MG63 (cell line): ENCODE data around the gene DMRTC1. TPM values are rescaled to one million over a fixed set of nuclear protein-coding genes. Genes with fewer than 3 reads are reported as not detected.
"Not testable (repeated sequence)": the region's sequence is repeated elsewhere in the genome, so short reads cannot be mapped to it uniquely, and the experiment has no call there.

Experiments used
- DNase-seq: peaks from one replicate; pipeline ENCODE4 v3.0.0-alpha.2; 2020
- H3K27me3 ChIP-seq: fragments of 250-450 bp; sonication (Bioruptor Pico); 2 replicates; pipeline ENCODE4 v1.5.1; 2020; ENCODE audit warnings: mild to moderate bottlenecking, moderate library complexity
- H3K36me3 ChIP-seq: fragments of 250-450 bp; sonication (Bioruptor Pico); 2 replicates; pipeline ENCODE4 v1.5.1; 2020; ENCODE audit warnings: mild to moderate bottlenecking, moderate library complexity
- H3K4me3 ChIP-seq: fragments of 250-450 bp; sonication (Bioruptor Pico); 2 replicates; pipeline ENCODE4 v1.5.1; 2020; ENCODE audit warnings: mild to moderate bottlenecking, moderate library complexity
- H3K9me3 ChIP-seq: fragments of 250-450 bp; sonication (Bioruptor Pico); 2 replicates; pipeline ENCODE4 v1.5.1; 2020; ENCODE audit warnings: mild to moderate bottlenecking, moderate library complexity
- total RNA-seq: library from RNA; depleted of rRNA; stranded (reverse); fragments of >200 nt; shearing (Covaris generic); gene quantifications from 2 replicates; pipeline ENCODE4 v1.2.3, GENCODE V29; 2014; ENCODE audit warnings: low replicate concordance; rRNA removed

Gene DMRTC1
- not detected in 2 replicates for total RNA-seq

- H3K27me3 ChIP-seq, H3K36me3 ChIP-seq, H3K9me3 ChIP-seq, H3K4me3 ChIP-seq, DNase-seq: not testable (repeated sequence)
Observed at GRCh38 chrX:72943819-72944169, at the start of gene DMRTC1. DMRTC1 (minus strand) TSS chrX:72943837; CDS start chrX:72875694, 68,143 bp downstream.

- not testable (repeated sequence) for H3K36me3 ChIP-seq, DNase-seq, H3K9me3 ChIP-seq, H3K27me3 ChIP-seq, H3K4me3 ChIP-seq
Observed at GRCh38 chrX:72980894-72981469, 37.3 kb upstream of the DMRTC1 start.

GRCh38 chrX:72974885-72975284 lies 31.2 kb upstream of the DMRTC1 start:
- DNase-seq, H3K4me3 ChIP-seq, H3K9me3 ChIP-seq, H3K27me3 ChIP-seq, H3K36me3 ChIP-seq: not testable (repeated sequence)

- not testable (repeated sequence) for H3K4me3 ChIP-seq, DNase-seq, H3K27me3 ChIP-seq, H3K9me3 ChIP-seq, H3K36me3 ChIP-seq
Observed at GRCh38 chrX:72971859-72972258, 28.2 kb upstream of the DMRTC1 start.

GRCh38 chrX:72959971-72960370 lies 16.3 kb upstream of the DMRTC1 start:
- H3K27me3 ChIP-seq, H3K4me3 ChIP-seq, DNase-seq, H3K9me3 ChIP-seq, H3K36me3 ChIP-seq: not testable (repeated sequence)

- not testable (repeated sequence) for H3K36me3 ChIP-seq, H3K4me3 ChIP-seq, H3K9me3 ChIP-seq, DNase-seq, H3K27me3 ChIP-seq
Observed at GRCh38 chrX:72943035-72943818, 410 bp downstream of the DMRTC1 start.

- H3K36me3 ChIP-seq, H3K27me3 ChIP-seq, DNase-seq, H3K9me3 ChIP-seq, H3K4me3 ChIP-seq: not testable (repeated sequence)
Observed at GRCh38 chrX:72942272-72942671, 1.4 kb downstream of the DMRTC1 start.

- H3K4me3 ChIP-seq, H3K27me3 ChIP-seq, H3K9me3 ChIP-seq: not testable (repeated sequence)
Observed at GRCh38 chrX:72937906-72938305, 5.7 kb downstream of the DMRTC1 start, which contains the start of gene FAM236A. FAM236A (plus strand) TSS chrX:72938206; CDS start chrX:72938263, 57 bp downstream.

GRCh38 chrX:72936882-72937455 lies 6.7 kb downstream of the DMRTC1 start:
- H3K27me3 ChIP-seq, H3K4me3 ChIP-seq, H3K9me3 ChIP-seq, DNase-seq, H3K36me3 ChIP-seq: not testable (repeated sequence)

More at GRCh38 chrX:72937906-72938305, 5.7 kb downstream of the DMRTC1 start, which contains the start of gene FAM236A:
- H3K36me3 ChIP-seq, DNase-seq: not testable (repeated sequence)

- H3K27me3 ChIP-seq, H3K36me3 ChIP-seq, H3K4me3 ChIP-seq, DNase-seq, H3K9me3 ChIP-seq: not testable (repeated sequence)
Observed at GRCh38 chrX:72936455-72936854, 7.2 kb downstream of the DMRTC1 start.

- H3K4me3 ChIP-seq, DNase-seq, H3K9me3 ChIP-seq, H3K36me3 ChIP-seq, H3K27me3 ChIP-seq: not testable (repeated sequence)
Observed at GRCh38 chrX:72932283-72932682, 11.4 kb downstream of the DMRTC1 start.

GRCh38 chrX:72916096-72916495 lies 27.5 kb downstream of the DMRTC1 start:
- not testable (repeated sequence) for H3K9me3 ChIP-seq, H3K27me3 ChIP-seq, DNase-seq, H3K36me3 ChIP-seq, H3K4me3 ChIP-seq

GRCh38 chrX:72912315-72912714 lies 31.3 kb downstream of the DMRTC1 start, which contains the start of gene FAM236C:
FAM236C (plus strand) TSS chrX:72912615; CDS start chrX:72912715, 100 bp downstream.
- not testable (repeated sequence) for H3K27me3 ChIP-seq, H3K9me3 ChIP-seq, H3K4me3 ChIP-seq, DNase-seq, H3K36me3 ChIP-seq

GRCh38 chrX:72889740-72890139 lies 53.9 kb downstream of the DMRTC1 start:
- not testable (repeated sequence) for DNase-seq, H3K9me3 ChIP-seq

GRCh38 chrX:72882898-72883297 lies 60.7 kb downstream of the DMRTC1 start:
- not testable (repeated sequence) for H3K27me3 ChIP-seq, H3K36me3 ChIP-seq, H3K9me3 ChIP-seq, DNase-seq, H3K4me3 ChIP-seq

More at GRCh38 chrX:72889740-72890139, 53.9 kb downstream of the DMRTC1 start:
- H3K36me3 ChIP-seq, H3K27me3 ChIP-seq, H3K4me3 ChIP-seq: not testable (repeated sequence)

- not testable (repeated sequence) for H3K36me3 ChIP-seq, H3K4me3 ChIP-seq, H3K27me3 ChIP-seq, H3K9me3 ChIP-seq, DNase-seq
Observed at GRCh38 chrX:72837532-72837931, 106.1 kb downstream of the DMRTC1 start.

GRCh38 chrX:72830701-72831100 lies 112.9 kb downstream of the DMRTC1 start:
- not testable (repeated sequence) for H3K9me3 ChIP-seq, H3K27me3 ChIP-seq, DNase-seq, H3K4me3 ChIP-seq, H3K36me3 ChIP-seq
